A673 (cell line): ENCODE results near the gene TIGD6. TPM values are rescaled to one million over a fixed set of nuclear protein-coding genes. Genes with fewer than 3 reads are reported as not detected.
"Not testable (repeated sequence)": the region's sequence is repeated elsewhere in the genome, so short reads cannot be mapped to it uniquely, and the experiment has no call there.

ENCODE experiments used
- BruUV-seq: library from RNA; stranded (reverse); fragments of 400-500 nt; replicated peaks from 2 replicates; lab custom pipeline; 2021; lab: Mats Ljungman, UMichigan
- CTCF ChIA-PET: fragments of 300-600 bp; sonication (Branson Sonifier 250); formaldehyde crosslinking; loops from one replicate; lab custom pipeline; 2022; ENCODE audit warnings: antibody characterized with exemption; lab: Charles Lee
- POLR2A ChIA-PET: fragments of 300-600 bp; sonication (Branson Sonifier 250); formaldehyde crosslinking; loops from one replicate; lab custom pipeline; 2022; ENCODE audit warnings: antibody characterized with exemption; ENCODE audit not compliant: low non-redundant PET; lab: Charles Lee
- DNase-seq: peaks from one replicate; pipeline ENCODE4 v3.0.0-alpha.2; 2015; ENCODE audit warnings: low spot score
- H3K27ac ChIP-seq: fragments of 200-600 bp; sonication (generic); 2 replicates; pipeline ENCODE4 v1.5.1; 2016; ENCODE audit warnings: mixed run types, low read depth, mild to moderate bottlenecking, mixed read lengths, antibody characterized with exemption, low read length; ENCODE audit not compliant: poor library complexity, severe bottlenecking
- H3K27me3 ChIP-seq: fragments of 200-600 bp; sonication (generic); replicated peaks from 2 replicates; pipeline ENCODE4 v1.6.1; 2017; ENCODE audit warnings: mixed run types, low read depth, mild to moderate bottlenecking, mixed read lengths, antibody characterized with exemption, low read length; ENCODE audit not compliant: insufficient read depth, poor library complexity
- H3K36me3 ChIP-seq: fragments of 200-600 bp; sonication (generic); 2 replicates; pipeline ENCODE4 v1.6.1; 2016; ENCODE audit warnings: mixed run types, mild to moderate bottlenecking, mixed read lengths, antibody characterized with exemption, low read length; ENCODE audit not compliant: insufficient read depth, poor library complexity, severe bottlenecking
- H3K4me1 ChIP-seq: fragments of 200-600 bp; sonication (generic); 2 replicates; pipeline ENCODE4 v1.6.1; 2017; ENCODE audit warnings: mixed run types, mild to moderate bottlenecking, mixed read lengths, antibody characterized with exemption, low read length; ENCODE audit not compliant: insufficient read depth, poor library complexity, severe bottlenecking
- H3K4me3 ChIP-seq: fragments of 200-600 bp; sonication (generic); 2 replicates; pipeline ENCODE4 v1.5.1; 2016; ENCODE audit warnings: low read depth, mixed run types, mild to moderate bottlenecking, mixed read lengths, low read length; ENCODE audit not compliant: poor library complexity, severe bottlenecking
- H3K9me3 ChIP-seq: fragments of 200-600 bp; sonication (generic); 2 replicates; pipeline ENCODE4 v1.6.1; 2016; ENCODE audit warnings: mixed run types, low read depth, mild to moderate bottlenecking, mixed read lengths, antibody characterized with exemption, low read length; ENCODE audit not compliant: poor library complexity, severe bottlenecking
- CTCF ChIP-seq: fragments of 300-800, 200-600 bp; sonication (generic); conservative IDR thresholded peaks from 2 replicates; pipeline ENCODE4 v1.5.1; 2017; ENCODE audit warnings: low read depth, mild to moderate bottlenecking, antibody characterized with exemption, low read length, moderate library complexity, mixed read lengths
- EZH2 ChIP-seq: fragments of 200-600 bp; sonication (generic); IDR thresholded peaks from 2 replicates; pipeline ENCODE4 v1.6.1; 2017; ENCODE audit warnings: borderline replicate concordance, low read depth, mild to moderate bottlenecking, mixed read lengths, antibody characterized with exemption, low read length; ENCODE audit not compliant: poor library complexity, severe bottlenecking
- intact Hi-C: fragments of 100-400 bp; cut with micrococcal nuclease; formaldehyde crosslinking; loops from one replicate; pipeline ENCODE4 v1.10.0; 2022; ENCODE audit not compliant: unreplicated experiment
- total RNA-seq: library from RNA; stranded (reverse); gene quantifications from 2 replicates; pipeline ENCODE4 v1.2.3, GENCODE V29; 2021

The TIGD6 gene
- total RNA-seq, 1 experiment from 2014 or later = 7.5 TPM

- Histone ChIP-seq H3K27ac (no peak overlapping the region), H3K4me3 (no peak overlapping the region), H3K36me3 (peaks cover 90% of the 10 kb centered on the region), H3K27me3 (no peaks in the 10 kb centered on the region), H3K4me1 (peaks cover 11% of the 10 kb centered on the region), H3K9me3 (no peaks in the 10 kb centered on the region)
- BruUV-seq = no TSS peak
- no peak for TF ChIP-seq EZH2
- TF ChIP-seq CTCF = no peak
- DNase-seq = no peak
- POLR2A ChIA-PET = no interaction called here
- intact Hi-C loops = no loop called here
- CTCF ChIA-PET = no interaction called here
Observed at GRCh38 chr5:150035139-150035895, 34.9 kb upstream of the TIGD6 start.

- DNase-seq = no peak
- TF ChIP-seq EZH2 (no peak), CTCF (no peak)
- no peaks in the 10 kb centered on the region for H3K27me3 ChIP-seq
- ChIA-PET CTCF (no interaction called here), POLR2A (no interaction called here)
- no TSS peak for BruUV-seq
- no peak overlapping the region for H3K4me3 ChIP-seq
- intact Hi-C loops = no loop called here
- H3K36me3 ChIP-seq = peaks cover 90% of the 10 kb centered on the region
- no peaks in the 10 kb centered on the region for H3K9me3 ChIP-seq
- H3K27ac ChIP-seq = no peak overlapping the region
- peaks cover 11% of the 10 kb centered on the region for H3K4me1 ChIP-seq
Observed at GRCh38 chr5:150034662-150035061, 34.2 kb upstream of the TIGD6 start.

GRCh38 chr5:150033334-150033733, 32.9 kb upstream of the TIGD6 start:
- ChIA-PET POLR2A (no interaction called here), CTCF (no interaction called here)
- no peak for TF ChIP-seq EZH2
- no peak for TF ChIP-seq CTCF
- peaks cover 4% of the 10 kb centered on the region for H3K4me1 ChIP-seq
- H3K4me3 ChIP-seq = no peak overlapping the region
- intact Hi-C loops = no loop called here
- H3K27me3 ChIP-seq = no peaks in the 10 kb centered on the region
- peaks cover 87% of the 10 kb centered on the region for H3K36me3 ChIP-seq
- H3K27ac ChIP-seq = no peak overlapping the region
- no peak for DNase-seq
- H3K9me3 ChIP-seq = no peaks in the 10 kb centered on the region
- BruUV-seq = no TSS peak

- CTCF ChIA-PET, H3K27ac ChIP-seq, H3K4me3 ChIP-seq, DNase-seq, intact Hi-C loops, H3K9me3 ChIP-seq, POLR2A ChIA-PET, BruUV-seq, H3K27me3 ChIP-seq: not testable (repeated sequence)
- peaks cover 17% of the 10 kb centered on the region for H3K4me1 ChIP-seq
- peaks cover 82% of the 10 kb centered on the region for H3K36me3 ChIP-seq
Observed at GRCh38 chr5:150028047-150028446, 27.6 kb upstream of the TIGD6 start.
